HG02763 (cell line): ENCODE measurements around the gene JAZF1.

Source experiments
- ATAC-seq: cut with Tn5 transposase; IDR thresholded peaks from one replicate; pipeline ENCODE4 v1.9.1; 2021; ENCODE audit warnings: mild to moderate bottlenecking, moderate library complexity; ENCODE audit not compliant: unreplicated experiment

Gene JAZF1

GRCh38 chr7:27802999-27803398 lies 377.6 kb downstream of the JAZF1 start:
- ATAC-seq, result no peak

- no peak for ATAC-seq
Observed at GRCh38 chr7:27799212-27799611, 381.4 kb downstream of the JAZF1 start.

DNA sequence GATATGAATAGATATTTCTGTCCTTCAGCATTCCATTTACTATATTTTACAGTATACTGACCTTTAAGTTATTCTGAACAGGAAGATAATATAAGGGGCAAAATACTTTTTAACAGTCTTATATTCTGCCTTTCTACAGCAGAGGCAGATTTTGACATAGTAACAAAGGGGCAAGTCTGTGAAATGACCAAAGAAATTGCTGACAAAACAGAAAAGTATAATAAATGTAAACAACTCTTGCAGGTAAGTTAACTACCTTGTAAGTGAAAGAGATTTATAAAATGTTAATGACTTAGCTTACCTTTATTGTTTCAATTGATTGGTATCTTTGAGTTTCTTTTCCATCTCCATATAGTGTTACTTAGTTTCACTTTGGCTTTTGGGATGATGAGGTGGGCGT lies 384.6 kb downstream of the JAZF1 start:
- ATAC-seq, result no peak

DNA sequence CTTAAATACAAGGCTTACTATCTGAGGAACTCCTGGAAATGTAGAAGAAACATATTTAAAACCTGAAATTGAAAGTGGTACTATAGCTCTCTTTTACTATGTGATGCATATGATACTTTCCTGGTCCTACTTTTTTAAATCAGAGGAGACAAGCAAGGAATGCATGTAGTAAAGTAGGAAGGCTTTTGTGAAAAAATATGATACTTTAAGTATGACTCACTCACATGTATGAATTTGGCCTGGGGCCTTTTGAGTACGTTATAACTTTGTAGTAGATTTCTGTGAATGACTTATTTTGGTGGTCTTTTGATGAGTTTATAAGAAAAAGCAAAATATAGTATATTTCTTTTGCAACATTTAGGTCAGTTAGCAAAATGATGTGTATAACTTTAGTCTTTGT lies 386.8 kb downstream of the JAZF1 start:
- ATAC-seq, result no peak

GRCh38 chr7:27788437-27788836 lies 392.2 kb downstream of the JAZF1 start:
- no peak for ATAC-seq

- no peak for ATAC-seq
Observed at GRCh38 chr7:27784399-27785053, 396.1 kb downstream of the JAZF1 start.

GRCh38 chr7:27782849-27783248 lies 397.7 kb downstream of the JAZF1 start:
- ATAC-seq, result no peak

GRCh38 chr7:27781188-27781587 lies 399.4 kb downstream of the JAZF1 start:
- ATAC-seq, result no peak
